ENCODE results near the gene PLXNA4. TPM values are rescaled to one million over a fixed set of nuclear protein-coding genes. Genes with fewer than 3 reads are reported as not detected.

PLXNA4 gene
- total RNA-seq, 4 donors from 2014 or later: 0.31 to 0.66 (median 0.43) TPM

GRCh38 chr7:132221356-132221755, 354.9 kb downstream of the PLXNA4 start:
- no peaks in the 10 kb centered on the region for H3K9me3 ChIP-seq
- no peaks in the 10 kb centered on the region for H3K4me1 ChIP-seq
- no peaks in the 10 kb centered on the region for H3K36me3 ChIP-seq
- TF ChIP-seq POLR2A (IDR thresholded peaks at IDR 0.05) (no peak), CTCF (IDR thresholded peaks at IDR 0.05 in 4 of 5, conservative IDR thresholded peaks at IDR 0.05 in 1 of 5) (no peak)
- H3K27me3 ChIP-seq: no peaks in the 10 kb centered on the region
- in situ Hi-C loops (cut with MboI; ENCODE audit: low sequenced_read_pairs in 4 of 4) (no loop called here), intact Hi-C loops (cut with DNase I; ENCODE audit: low total_unique reads) (no loop called here)
- DNase-seq (no peak), ATAC-seq (no peak)
- no peak overlapping the region for H3K4me3 ChIP-seq
- no peak overlapping the region for H3K27ac ChIP-seq

GRCh38 chr7:132220060-132220459, 356.2 kb downstream of the PLXNA4 start:
- in situ Hi-C loops (cut with MboI; ENCODE audit: low sequenced_read_pairs in 4 of 4): no loop called here

GRCh38 chr7:132218876-132219275, 357.4 kb downstream of the PLXNA4 start:
- no peak overlapping the region for H3K4me3 ChIP-seq
- no peaks in the 10 kb centered on the region for H3K27me3 ChIP-seq
- in situ Hi-C loops (cut with MboI; ENCODE audit: low sequenced_read_pairs in 4 of 4) (no loop called here), intact Hi-C loops (cut with DNase I; ENCODE audit: low total_unique reads) (no loop called here)
- no peak for TF ChIP-seq CTCF (IDR thresholded peaks at IDR 0.05 in 4 of 5, conservative IDR thresholded peaks at IDR 0.05 in 1 of 5)
- TF ChIP-seq POLR2A (IDR thresholded peaks at IDR 0.05): no peak
- ATAC-seq: no peak
- no peak for DNase-seq
- no peaks in the 10 kb centered on the region for H3K36me3 ChIP-seq
- no peaks in the 10 kb centered on the region for H3K4me1 ChIP-seq
- H3K27ac ChIP-seq: no peak overlapping the region
- H3K9me3 ChIP-seq: no peaks in the 10 kb centered on the region

More at GRCh38 chr7:132220060-132220459, 356.2 kb downstream of the PLXNA4 start:
- H3K4me1 ChIP-seq: no peaks in the 10 kb centered on the region
- H3K36me3 ChIP-seq: no peaks in the 10 kb centered on the region
- TF ChIP-seq CTCF (IDR thresholded peaks at IDR 0.05 in 4 of 5, conservative IDR thresholded peaks at IDR 0.05 in 1 of 5) (no peak), POLR2A (IDR thresholded peaks at IDR 0.05) (no peak)
- no peak overlapping the region for H3K4me3 ChIP-seq
- H3K27ac ChIP-seq: no peak overlapping the region
- no peaks in the 10 kb centered on the region for H3K27me3 ChIP-seq
- no peaks in the 10 kb centered on the region for H3K9me3 ChIP-seq
- intact Hi-C loops (cut with DNase I; ENCODE audit: low total_unique reads): no loop called here
- DNase-seq: no peak
- ATAC-seq: no peak

DNA sequence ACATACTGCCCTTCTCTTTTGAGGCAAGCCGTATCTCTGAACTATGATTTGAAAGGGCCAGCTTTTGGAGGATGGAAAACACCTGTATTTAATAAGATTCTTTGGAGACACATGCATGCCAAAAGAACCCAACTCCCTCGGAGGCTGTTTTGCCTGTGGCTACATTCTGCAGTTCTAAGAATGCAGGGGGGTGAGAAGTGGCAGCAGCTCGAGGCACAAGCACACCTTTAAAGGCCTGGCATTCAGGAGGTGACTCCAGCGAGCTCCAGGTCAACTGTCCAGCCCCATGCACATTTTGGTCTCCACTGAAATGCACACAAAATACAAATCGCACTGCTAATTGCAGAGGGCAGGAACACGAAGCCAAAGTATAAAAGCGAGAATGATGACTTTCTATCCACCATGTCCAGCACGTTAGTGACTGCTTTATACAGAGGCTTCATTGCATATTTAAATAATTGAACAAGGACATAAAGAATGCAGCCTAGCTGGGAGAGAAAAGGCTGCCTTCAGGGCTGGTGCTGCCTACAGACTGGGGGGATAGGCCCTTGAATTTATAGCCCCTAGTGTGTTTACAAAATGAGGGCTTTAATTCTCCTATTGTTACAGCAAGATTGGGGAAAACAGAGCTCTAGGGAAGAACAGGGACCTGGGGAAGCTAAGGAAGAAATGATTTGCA, 359.3 kb downstream of the PLXNA4 start:
- TF ChIP-seq CTCF (IDR thresholded peaks at IDR 0.05 in 4 of 5, conservative IDR thresholded peaks at IDR 0.05 in 1 of 5): no peak
- TF ChIP-seq POLR2A (IDR thresholded peaks at IDR 0.05): no peak
- no peaks in the 10 kb centered on the region for H3K4me1 ChIP-seq
- ATAC-seq: no peak
- H3K4me3 ChIP-seq: no peak overlapping the region
- H3K27ac ChIP-seq: no peak overlapping the region
- DNase-seq: no peak
- in situ Hi-C loops (cut with MboI; ENCODE audit: low sequenced_read_pairs in 4 of 4): no loop called here
- intact Hi-C loops (cut with DNase I; ENCODE audit: low total_unique reads): no loop called here
- H3K36me3 ChIP-seq: no peaks in the 10 kb centered on the region
- H3K27me3 ChIP-seq: no peaks in the 10 kb centered on the region
- no peaks in the 10 kb centered on the region for H3K9me3 ChIP-seq

DNA sequence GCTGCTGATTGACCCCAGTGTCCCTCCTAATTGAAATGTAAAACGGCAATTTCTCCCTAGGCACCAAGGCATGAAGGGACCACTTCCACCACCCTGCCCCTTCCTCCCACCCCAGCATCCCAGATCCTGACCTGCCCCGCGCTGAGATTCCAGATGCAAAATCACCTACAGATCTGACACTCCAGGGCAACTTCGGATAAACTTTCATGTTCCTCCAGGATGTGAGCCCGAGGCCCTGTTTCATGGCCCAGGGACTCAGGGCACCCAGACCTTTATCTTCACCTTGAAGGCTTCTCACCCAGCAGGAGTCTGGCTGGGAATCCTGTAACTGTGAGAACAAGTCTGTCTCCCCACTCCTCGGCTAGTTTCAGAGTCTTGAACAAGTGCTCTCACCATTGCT, 361.8 kb downstream of the PLXNA4 start:
- ATAC-seq (no peak), DNase-seq (no peak)
- no peaks in the 10 kb centered on the region for H3K9me3 ChIP-seq
- TF ChIP-seq CTCF (IDR thresholded peaks at IDR 0.05 in 4 of 5, conservative IDR thresholded peaks at IDR 0.05 in 1 of 5): no peak
- TF ChIP-seq POLR2A (IDR thresholded peaks at IDR 0.05): no peak
- H3K27ac ChIP-seq: no peak overlapping the region
- H3K36me3 ChIP-seq: no peaks in the 10 kb centered on the region
- in situ Hi-C loops (cut with MboI; ENCODE audit: low sequenced_read_pairs in 4 of 4): no loop called here
- H3K27me3 ChIP-seq: no peaks in the 10 kb centered on the region
- H3K4me1 ChIP-seq: no peaks in the 10 kb centered on the region
- no peak overlapping the region for H3K4me3 ChIP-seq
- intact Hi-C loops (cut with DNase I; ENCODE audit: low total_unique reads): no loop called here
